Measurements from ENCODE around the gene C1orf115. TPM values are rescaled to one million over a fixed set of nuclear protein-coding genes. Genes with fewer than 3 reads are reported as not detected.

C1orf115 gene
- total and polyA plus RNA-seq, 9 of the 15 experiments (the other 6 are each of a cell fraction or from before 2014, with no cell fraction given): not detected

- intact Hi-C loops (cut with micrococcal nuclease): no loop called here
- Histone ChIP-seq H3K4me1 (replicated peaks in 1 of 2; ENCODE audit: control insufficient read depth in 2 of 2, insufficient read depth in 2 of 2, low read length in 2 of 2) (peaks cover 0 to 8% of the 10 kb centered on the region in 2 experiments; a peak in 2 of 5 replicates), H3K36me3 (ENCODE audit: control insufficient read depth, insufficient read depth, low read length) (no peaks in the 10 kb centered on the region), H2AFZ (ENCODE audit: low read depth, low read length) (no peak within 1 kb of the TSS), H3K4me3 (no peak within 1 kb of the TSS), H3K9ac (ENCODE audit: insufficient read depth in 1 of 2, low read depth in 2 of 2, low read length in 2 of 2) (no peak within 1 kb of the TSS), H3K27ac (ENCODE audit: extremely low read depth, low read depth, low read length) (no peak within 1 kb of the TSS), H4K20me1 (replicated peaks; ENCODE audit: control insufficient read depth, insufficient read depth, low read length) (no peaks in the 10 kb centered on the region), H3K27me3 (ENCODE audit: control insufficient read depth in 2 of 2, insufficient read depth in 2 of 2, low read length in 2 of 2) (peaks cover 17 to 46% of the 10 kb centered on the region in 2 experiments), H3K4me2 (ENCODE audit: insufficient read depth, low read length) (no peak within 1 kb of the TSS), H3K9me1 (ENCODE audit: control insufficient read depth, insufficient read depth, low read length) (no peaks in the 10 kb centered on the region), H3K79me2 (ENCODE audit: control insufficient read depth, insufficient read depth, low read length) (no peaks in the 10 kb centered on the region), H3K9me3 (replicated peaks; ENCODE audit: control insufficient read depth, insufficient read depth, low read depth, low read length) (no peaks in the 10 kb centered on the region)
- TF ChIP-seq IRF9 (tag; IDR thresholded peaks at IDR 0.05): no peak
- no peak for TF ChIP-seq JUN (IDR thresholded peaks at IDR 0.05; ENCODE audit: borderline replicate concordance, low read depth, low read length)
- no peak for TF ChIP-seq JUN (CRISPR knock-in tag; IDR thresholded peaks at IDR 0.05; ENCODE audit: borderline replicate concordance)
- TF ChIP-seq SRSF3 (IDR thresholded peaks at IDR 0.05; ENCODE audit: insufficient read depth, low read length): no peak
- TF ChIP-seq HIVEP1 (CRISPR knock-in tag; IDR thresholded peaks at IDR 0.05): no peak
- no peak for TF ChIP-seq U2AF1 (optimal IDR thresholded peaks at IDR 0.05; ENCODE audit: low read depth, low read length)
- TF ChIP-seq POLR2H (tag; IDR thresholded peaks at IDR 0.05; ENCODE audit: low read depth): no peak
- TF ChIP-seq ZNF57 (CRISPR knock-in tag; IDR thresholded peaks at IDR 0.05): no peak
- no peak for TF ChIP-seq CEBPB (tag; IDR thresholded peaks at IDR 0.05)
- no peak for TF ChIP-seq CBX8 (IDR thresholded peaks at IDR 0.05; ENCODE audit: borderline replicate concordance, extremely low read depth, low read depth, low read length, poor library complexity, severe bottlenecking)
- TF ChIP-seq POLR2B (IDR thresholded peaks at IDR 0.05; ENCODE audit: low read depth, partially characterized antibody): no peak
- no peak for TF ChIP-seq PML (IDR thresholded peaks at IDR 0.05; ENCODE audit: low read length)
- no peak for TF ChIP-seq ZNF217 (CRISPR knock-in tag; IDR thresholded peaks at IDR 0.05)
- no peak for TF ChIP-seq AFF4 (CRISPR knock-in tag; IDR thresholded peaks at IDR 0.05)
- TF ChIP-seq ZNF740 (CRISPR knock-in tag; IDR thresholded peaks at IDR 0.05): no peak
- no peak for TF ChIP-seq ZNF740 (tag; IDR thresholded peaks at IDR 0.05)
- no peak for TF ChIP-seq ZNF3 (CRISPR knock-in tag; IDR thresholded peaks at IDR 0.05)
- BruUV-seq (replicated peaks): no TSS peak
- CTCF ChIA-PET (ENCODE audit: low intra/inter-chr PET ratio): no interaction called here
- in situ Hi-C loops (cut with MboI): no loop called here
- POLR2A ChIA-PET: no interaction called here
- WGBS (ENCODE audit: insufficient coverage, low coverage, missing lambda C conversion rate): 10% methylated on average over 46 of the region's 77 CpGs
- ATAC-seq (peak; percentile 63), DNase-seq (ENCODE audit: extremely low read depth in 1 of 4, low spot score in 3 of 4) (no peak), FAIRE-seq (no peak)
Observed at GRCh38 chr1:220748089-220748934, 58.1 kb downstream of the C1orf115 start, which contains the start of gene MTARC2. Gene MTARC2 (plus strand): TSS chr1:220748322. CDS start chr1:220748532, 210 bp downstream.
